NT2/D1 (cell line): ENCODE measurements around the gene ARHGEF11.

Experiments used
- DNase-seq: peaks from one replicate; pipeline ENCODE4 v3.0.0-alpha.2; 2011; ENCODE audit warnings: low read depth, low spot score
- H3K27me3 ChIP-seq: 2 replicates; pipeline ENCODE4 v1.6.0; 2011; ENCODE audit warnings: mild to moderate bottlenecking; ENCODE audit not compliant: insufficient read length, insufficient read depth
- H3K36me3 ChIP-seq: 2 replicates; pipeline ENCODE4 v1.6.1; 2011; ENCODE audit warnings: mild to moderate bottlenecking, low read length, mixed read lengths; ENCODE audit not compliant: insufficient read depth, insufficient read length
- H3K4me1 ChIP-seq: 2 replicates; pipeline ENCODE4 v1.5.1; 2011; ENCODE audit not compliant: insufficient read depth, insufficient read length
- H3K4me3 ChIP-seq: 2 replicates; pipeline ENCODE4 v1.5.1; 2011; ENCODE audit warnings: low read depth; ENCODE audit not compliant: insufficient read length
- H3K9ac ChIP-seq: 2 replicates; pipeline ENCODE4 v1.6.0; 2011; ENCODE audit warnings: low read depth; ENCODE audit not compliant: insufficient read length
- H3K9me3 ChIP-seq: 2 replicates; pipeline ENCODE4 v1.5.1; 2011; ENCODE audit warnings: mild to moderate bottlenecking, low read length; ENCODE audit not compliant: insufficient read depth
- SUZ12 ChIP-seq: IDR thresholded peaks from 2 replicates; pipeline ENCODE4 v1.6.1; 2011; ENCODE audit not compliant: insufficient read length, insufficient read depth; ENCODE audit errors: extremely low read depth
- YY1 ChIP-seq: IDR thresholded peaks from 2 replicates; pipeline ENCODE4 v1.6.1; 2011; ENCODE audit not compliant: insufficient read length, insufficient read depth
- ZNF274 ChIP-seq: IDR thresholded peaks from 2 replicates; pipeline ENCODE4 v1.6.1; 2011; ENCODE audit warnings: mild to moderate bottlenecking, low read depth, low read length

The ARHGEF11 gene

GRCh38 chr1:156961709-156962108 lies 83.8 kb downstream of the ARHGEF11 start:
- TF ChIP-seq ZNF274 (no peak), YY1 (no peak), SUZ12 (no peak)
- Histone ChIP-seq H3K4me1 (peaks cover 2% of the 10 kb centered on the region), H3K27me3 (no peaks in the 10 kb centered on the region), H3K4me3 (no peak overlapping the region), H3K36me3 (peaks cover 83% of the 10 kb centered on the region), H3K9me3 (no peaks in the 10 kb centered on the region), H3K9ac (no peak overlapping the region)
- DNase-seq = no peak

DNA sequence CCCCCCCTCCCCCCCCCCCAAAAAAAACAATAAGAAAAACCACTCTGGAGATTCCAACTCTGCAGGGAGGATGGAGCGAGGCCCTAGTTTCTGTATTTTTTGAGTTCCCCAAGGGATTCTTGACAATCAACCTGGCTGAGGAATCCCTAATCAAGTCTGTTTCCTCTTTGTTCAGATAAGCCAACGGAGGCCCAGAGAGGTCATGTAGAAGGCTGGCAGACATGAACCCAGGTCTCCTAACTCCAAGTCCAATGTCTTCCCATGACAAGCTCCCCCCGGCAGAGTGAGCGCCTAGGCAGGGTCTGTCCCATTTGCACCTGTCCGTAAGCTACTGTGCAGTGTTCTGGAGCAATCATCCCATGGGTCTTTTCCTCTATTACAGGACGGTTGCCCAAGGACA lies 85.6 kb downstream of the ARHGEF11 start:
- Histone ChIP-seq H3K27me3 (no peaks in the 10 kb centered on the region), H3K36me3 (peaks cover 83% of the 10 kb centered on the region), H3K4me1 (peaks cover 2% of the 10 kb centered on the region), H3K9ac (no peak overlapping the region), H3K9me3 (no peaks in the 10 kb centered on the region), H3K4me3 (no peak overlapping the region)
- TF ChIP-seq YY1 = no peak
- TF ChIP-seq SUZ12 = no peak
- no peak for TF ChIP-seq ZNF274
- DNase-seq = no peak

- Histone ChIP-seq H3K9ac (no peak overlapping the region), H3K4me1 (peaks cover 2% of the 10 kb centered on the region), H3K9me3 (no peaks in the 10 kb centered on the region), H3K4me3 (no peak overlapping the region), H3K27me3 (no peaks in the 10 kb centered on the region), H3K36me3 (peaks cover 88% of the 10 kb centered on the region)
- no peak for TF ChIP-seq ZNF274
- DNase-seq = no peak
Observed at GRCh38 chr1:156959414-156959813, 86.1 kb downstream of the ARHGEF11 start.

- no peaks in the 10 kb centered on the region for H3K27me3 ChIP-seq
- TF ChIP-seq ZNF274 (no peak), YY1 (no peak), SUZ12 (no peak)
- peaks cover 92% of the 10 kb centered on the region for H3K36me3 ChIP-seq
- H3K4me1 ChIP-seq = peaks cover 2% of the 10 kb centered on the region
- no peaks in the 10 kb centered on the region for H3K9me3 ChIP-seq
- no peak overlapping the region for H3K9ac ChIP-seq
- DNase-seq = no peak
- H3K4me3 ChIP-seq = no peak overlapping the region
Observed at GRCh38 chr1:156958247-156958714, 87.3 kb downstream of the ARHGEF11 start.

DNA sequence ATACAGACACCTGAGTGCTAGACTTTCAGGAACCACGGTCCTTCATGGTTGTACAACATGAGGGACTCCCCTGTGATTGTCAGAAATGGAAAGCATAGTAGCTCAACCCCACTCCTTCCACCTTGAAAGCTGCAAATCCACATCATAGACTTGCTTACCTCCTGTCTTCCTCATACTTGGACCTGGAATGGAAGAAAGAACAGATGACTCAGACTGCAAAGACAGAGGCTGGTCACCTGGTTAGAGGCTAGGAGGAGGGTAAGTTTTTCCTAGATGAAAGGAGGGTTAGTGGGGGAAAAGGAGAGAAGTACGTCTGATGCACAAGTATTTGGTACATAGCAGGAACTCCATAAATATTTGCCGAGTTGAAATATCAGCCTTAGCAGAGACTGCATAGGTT lies 87.9 kb downstream of the ARHGEF11 start:
- Histone ChIP-seq H3K4me1 (peaks cover 2% of the 10 kb centered on the region), H3K36me3 (peaks cover 92% of the 10 kb centered on the region), H3K27me3 (no peaks in the 10 kb centered on the region), H3K9me3 (no peaks in the 10 kb centered on the region), H3K4me3 (no peak overlapping the region), H3K9ac (no peak overlapping the region)
- TF ChIP-seq ZNF274 (no peak), SUZ12 (no peak), YY1 (no peak)
- DNase-seq = no peak

DNA sequence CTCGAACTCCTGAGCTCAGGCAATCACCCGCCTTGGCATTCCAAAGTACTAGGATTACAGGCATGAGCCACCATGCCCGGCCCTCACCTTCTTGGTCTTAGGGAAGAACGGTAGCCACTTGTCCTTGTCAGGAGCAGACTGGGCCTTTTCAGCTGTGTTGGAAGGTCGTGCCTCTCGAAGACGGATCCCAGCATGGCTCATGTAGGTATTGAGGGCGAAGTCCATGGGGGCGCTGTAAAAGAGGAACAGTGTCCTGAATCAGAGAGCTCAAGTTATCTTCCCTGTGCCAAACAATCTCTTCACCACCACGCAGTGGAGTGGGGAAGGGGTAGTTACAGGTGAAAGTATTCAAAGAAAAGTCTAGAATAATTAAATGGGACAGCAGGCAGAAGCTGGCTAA lies 89.2 kb downstream of the ARHGEF11 start:
- Histone ChIP-seq H3K9ac (no peak overlapping the region), H3K27me3 (no peaks in the 10 kb centered on the region), H3K4me3 (no peak overlapping the region), H3K36me3 (peaks cover 92% of the 10 kb centered on the region), H3K4me1 (peaks cover 2% of the 10 kb centered on the region), H3K9me3 (no peaks in the 10 kb centered on the region)
- DNase-seq = no peak
- no peak for TF ChIP-seq SUZ12
- TF ChIP-seq YY1 = no peak
- no peak for TF ChIP-seq ZNF274

- TF ChIP-seq ZNF274 = no peak
- no peak for TF ChIP-seq YY1
- TF ChIP-seq SUZ12 = no peak
- Histone ChIP-seq H3K4me1 (no peaks in the 10 kb centered on the region), H3K27me3 (no peaks in the 10 kb centered on the region), H3K9me3 (no peaks in the 10 kb centered on the region), H3K36me3 (peaks cover 97% of the 10 kb centered on the region), H3K4me3 (no peak overlapping the region), H3K9ac (no peak overlapping the region)
- DNase-seq = no peak
Observed at GRCh38 chr1:156953571-156953970, 92.0 kb downstream of the ARHGEF11 start.

DNA sequence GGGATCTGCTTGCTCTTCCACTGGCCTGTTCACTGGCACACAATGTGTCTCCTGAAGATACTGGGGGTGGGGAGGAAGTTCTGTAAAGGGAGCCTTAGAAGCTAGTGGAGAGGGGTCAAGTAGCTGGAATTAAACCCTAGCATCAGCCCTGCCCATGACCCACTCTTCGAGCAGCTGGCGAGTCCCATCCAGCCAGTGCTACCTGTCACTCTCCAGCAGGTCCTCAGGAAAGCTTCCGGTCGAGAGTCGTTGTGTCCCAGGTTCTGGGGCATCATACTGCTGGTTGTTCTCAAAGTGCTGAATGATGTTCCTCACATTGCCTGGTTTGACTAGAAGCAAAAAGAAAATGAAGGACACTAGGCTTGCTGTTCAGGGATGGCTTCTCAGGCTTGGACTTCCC lies 94.2 kb downstream of the ARHGEF11 start:
- no peak overlapping the region for H3K4me3 ChIP-seq
- H3K9ac ChIP-seq = no peak overlapping the region
- H3K27me3 ChIP-seq = no peaks in the 10 kb centered on the region
- no peaks in the 10 kb centered on the region for H3K4me1 ChIP-seq
- peaks cover 97% of the 10 kb centered on the region for H3K36me3 ChIP-seq
- DNase-seq = no peak
- no peaks in the 10 kb centered on the region for H3K9me3 ChIP-seq
- TF ChIP-seq ZNF274 = no peak
